Gastrocnemius medialis (tissue), 4 donors: ENCODE results near the gene PTPRN2. TPM values are rescaled to one million over a fixed set of nuclear protein-coding genes. Genes with fewer than 3 reads are reported as not detected.

ENCODE experiments used
- ATAC-seq, 2 donors: fragments of 150-250 bp; one replicate each; pipeline ENCODE4 v1.9.1; 2016
- DNase-seq, 2 donors: peaks; one replicate each; pipeline ENCODE4 v3.0.0-alpha.2; 2019
- H3K27ac ChIP-seq, 4 donors: fragments of 200-600 bp; sonication (generic); 1 replicate in 1 of 4; 2 replicates in 3 of 4; pipeline ENCODE4 v1.5.1; 2016 to 2018; ENCODE audit warnings: mild to moderate bottlenecking in 2 of 4, moderate library complexity in 1 of 4
- H3K27me3 ChIP-seq, 3 donors: fragments of 200-600 bp; sonication (generic) in 2 of 3; 1 replicate in 1 of 3; 2 replicates in 2 of 3; pipeline versions ENCODE4 v1.5.1 to v1.6.0; 2016 to 2019; ENCODE audit warnings: mild to moderate bottlenecking in 1 of 3, moderate library complexity in 1 of 3
- H3K36me3 ChIP-seq, 2 donors: fragments of 200-600 bp; sonication (generic) in 1 of 2; one replicate each; pipeline ENCODE4 v1.5.1; 2017 to 2018
- H3K4me1 ChIP-seq, 2 donors: fragments of 200-600 bp; sonication (generic) in 1 of 2; one replicate each; pipeline ENCODE4 v1.5.1; 2016 to 2017; ENCODE audit warnings: mild to moderate bottlenecking in 2 of 2
- H3K4me3 ChIP-seq, 4 donors: fragments of 200-600 bp; sonication (generic) in 3 of 4; 1 replicate in 1 of 4; 2 replicates in 3 of 4; pipeline ENCODE4 v1.5.1; 2016 to 2019; ENCODE audit warnings: mild to moderate bottlenecking in 2 of 4
- H3K9me3 ChIP-seq, 3 donors: fragments of 200-600 bp; sonication (generic) in 2 of 3; 1 replicate in 1 of 3; 2 replicates in 2 of 3; pipeline ENCODE4 v1.5.1; 2016 to 2019
- CTCF ChIP-seq, 5 experiments: fragments of 450-650 bp in 3 of 5; fragments of 200-600 bp in 2 of 5; sonication (generic) in 2 of 5; IDR thresholded peaks in 4 of 5; conservative IDR thresholded peaks in 1 of 5; 1 replicate in 4 of 5; 2 replicates in 1 of 5; pipeline ENCODE4 v1.5.1; 2016 to 2019; ENCODE audit warnings: antibody characterized with exemption in 5 of 5, mild to moderate bottlenecking in 3 of 5, moderate library complexity in 3 of 5
- POLR2A ChIP-seq, 2 donors: fragments of 450-650 bp; IDR thresholded peaks; one replicate each; pipeline ENCODE4 v1.6.1; 2017; ENCODE audit warnings: antibody characterized with exemption in 2 of 2, mild to moderate bottlenecking in 2 of 2, moderate library complexity in 2 of 2
- in situ Hi-C, 4 donors: fragments of 200-750 bp; cut with MboI; loops; one replicate each; pipeline versions ENCODE4 v1.15.0 to v1.8.0; 2017; ENCODE audit warnings: low sequenced_read_pairs in 4 of 4
- intact Hi-C: fragments of 100-400 bp; cut with DNase I; formaldehyde crosslinking; loops from one replicate; pipeline ENCODE4 v1.15.1; 2023; ENCODE audit warnings: low total_unique reads
- total RNA-seq, 4 donors: library from RNA; depleted of rRNA; stranded (reverse); fragments of >200 nt; gene quantifications; one replicate each; pipeline versions ENCODE4 v1.1.0 to v1.2.3, GENCODE V29; 2016

Gene PTPRN2
- total RNA-seq, 4 donors from 2014 or later: 0.66 to 0.85 (median 0.81) TPM

- Histone ChIP-seq H3K27ac (no peak overlapping the region), H3K4me3 (no peak overlapping the region), H3K4me1 (no peaks in the 10 kb centered on the region), H3K27me3 (no peaks in the 10 kb centered on the region), H3K36me3 (no peaks in the 10 kb centered on the region), H3K9me3 (no peaks in the 10 kb centered on the region)
- DNase-seq (no peak), ATAC-seq (no peak)
- in situ Hi-C loops: no loop called here
- intact Hi-C loops: no loop called here
- TF ChIP-seq CTCF (IDR thresholded peaks at IDR 0.05 in 4 of 5, conservative IDR thresholded peaks at IDR 0.05 in 1 of 5) (no peak), POLR2A (IDR thresholded peaks at IDR 0.05) (no peak)
Observed at GRCh38 chr7:158228131-158228530, 359.5 kb downstream of the PTPRN2 start.

- in situ Hi-C loops: no loop called here
- no peaks in the 10 kb centered on the region for H3K9me3 ChIP-seq
- DNase-seq: no peak
- H3K4me3 ChIP-seq: no peak overlapping the region
- no peak for ATAC-seq
- H3K4me1 ChIP-seq: no peaks in the 10 kb centered on the region
- intact Hi-C loops: no loop called here
- H3K36me3 ChIP-seq: no peaks in the 10 kb centered on the region
- TF ChIP-seq CTCF (IDR thresholded peaks at IDR 0.05 in 4 of 5, conservative IDR thresholded peaks at IDR 0.05 in 1 of 5) (no peak), POLR2A (IDR thresholded peaks at IDR 0.05) (no peak)
- H3K27me3 ChIP-seq: no peaks in the 10 kb centered on the region
- H3K27ac ChIP-seq: no peak overlapping the region
Observed at GRCh38 chr7:158227258-158227984, 360.2 kb downstream of the PTPRN2 start.

GRCh38 chr7:158216198-158216597 lies 371.4 kb downstream of the PTPRN2 start:
- in situ Hi-C loops (no loop called here), intact Hi-C loops (no loop called here)
- Histone ChIP-seq H3K27ac (no peak overlapping the region), H3K9me3 (no peaks in the 10 kb centered on the region), H3K27me3 (no peaks in the 10 kb centered on the region), H3K4me3 (no peak overlapping the region), H3K4me1 (no peaks in the 10 kb centered on the region), H3K36me3 (no peaks in the 10 kb centered on the region)
- DNase-seq (no peak), ATAC-seq (no peak)
- TF ChIP-seq POLR2A (IDR thresholded peaks at IDR 0.05) (no peak), CTCF (IDR thresholded peaks at IDR 0.05 in 4 of 5, conservative IDR thresholded peaks at IDR 0.05 in 1 of 5) (no peak)

- in situ Hi-C loops (no loop called here), intact Hi-C loops (no loop called here)
- H3K36me3 ChIP-seq: no peaks in the 10 kb centered on the region
- no peaks in the 10 kb centered on the region for H3K9me3 ChIP-seq
- DNase-seq (no peak), ATAC-seq (no peak)
- no peak overlapping the region for H3K27ac ChIP-seq
- TF ChIP-seq CTCF (IDR thresholded peaks at IDR 0.05 in 4 of 5, conservative IDR thresholded peaks at IDR 0.05 in 1 of 5) (no peak), POLR2A (IDR thresholded peaks at IDR 0.05) (no peak)
- H3K27me3 ChIP-seq: no peaks in the 10 kb centered on the region
- no peak overlapping the region for H3K4me3 ChIP-seq
- H3K4me1 ChIP-seq: no peaks in the 10 kb centered on the region
Observed at GRCh38 chr7:158209435-158209834, 378.2 kb downstream of the PTPRN2 start.

GRCh38 chr7:158206341-158206740 lies 381.3 kb downstream of the PTPRN2 start:
- no peak for TF ChIP-seq POLR2A (IDR thresholded peaks at IDR 0.05)
- TF ChIP-seq CTCF (IDR thresholded peaks at IDR 0.05 in 4 of 5, conservative IDR thresholded peaks at IDR 0.05 in 1 of 5): no peak
- H3K27ac ChIP-seq: no peak overlapping the region
- DNase-seq (no peak), ATAC-seq (no peak)
- H3K4me1 ChIP-seq: no peaks in the 10 kb centered on the region
- in situ Hi-C loops (no loop called here), intact Hi-C loops (no loop called here)
- H3K27me3 ChIP-seq: no peaks in the 10 kb centered on the region
- no peaks in the 10 kb centered on the region for H3K9me3 ChIP-seq
- no peak overlapping the region for H3K4me3 ChIP-seq
- H3K36me3 ChIP-seq: no peaks in the 10 kb centered on the region
